Mesendoderm (in vitro differentiated cells): ENCODE measurements around the gene GALNT18.
A peak's percentile ranks its signal among the peaks of the same experiment; 100 is the strongest.

Experiments used
- DNase-seq: peaks from one replicate; pipeline ENCODE4 v3.0.0; 2013
- H2AK5ac ChIP-seq: 2 replicates; pipeline ENCODE4 v1.6.1; 2013; ENCODE audit warnings: low read length, inconsistent platforms
- H2BK120ac ChIP-seq: 2 replicates; pipeline ENCODE4 v1.6.1; 2013; ENCODE audit warnings: low read depth, mild to moderate bottlenecking, low read length, moderate library complexity, mixed read lengths
- H2BK15ac ChIP-seq: replicated peaks from 2 replicates; pipeline ENCODE4 v1.6.1; 2013; ENCODE audit warnings: low read depth, mild to moderate bottlenecking, moderate library complexity
- H2BK5ac ChIP-seq: 2 replicates; pipeline ENCODE4 v1.6.1; 2013; ENCODE audit warnings: low read length, inconsistent platforms
- H3K18ac ChIP-seq: 2 replicates; pipeline ENCODE4 v1.6.1; 2013; ENCODE audit warnings: mild to moderate bottlenecking, low read length, mixed read lengths
- H3K23ac ChIP-seq: one replicate; pipeline ENCODE4 v1.6.1; 2013; ENCODE audit warnings: low read length
- H3K27ac ChIP-seq: 2 replicates; pipeline ENCODE4 v1.5.1; 2013; ENCODE audit warnings: low read depth, mild to moderate bottlenecking, inconsistent platforms, low read length, moderate library complexity
- H3K27me3 ChIP-seq: 2 replicates; pipeline ENCODE4 v1.6.1; 2013; ENCODE audit warnings: low read length, control low read depth, mild to moderate bottlenecking, inconsistent platforms; ENCODE audit not compliant: insufficient read depth, poor library complexity
- H3K36me3 ChIP-seq: 2 replicates; pipeline ENCODE4 v1.6.1; 2013; ENCODE audit warnings: low read length, inconsistent platforms; ENCODE audit not compliant: control insufficient read depth, insufficient read depth
- H3K4ac ChIP-seq: one replicate; pipeline ENCODE4 v1.6.1; 2013; ENCODE audit warnings: low read depth, mild to moderate bottlenecking, low read length, moderate library complexity
- H3K4me1 ChIP-seq: 2 replicates; pipeline ENCODE4 v1.6.1; 2013; ENCODE audit warnings: low read depth, low read length, inconsistent platforms; ENCODE audit not compliant: control insufficient read depth
- H3K4me2 ChIP-seq: 2 replicates; pipeline ENCODE4 v1.6.1; 2013; ENCODE audit warnings: low read length
- H3K4me3 ChIP-seq: 2 replicates; pipeline ENCODE4 v1.5.1; 2013; ENCODE audit warnings: mild to moderate bottlenecking, low read length
- H3K56ac ChIP-seq: one replicate; pipeline ENCODE4 v1.6.1; 2013; ENCODE audit warnings: low read length
- H3K79me1 ChIP-seq: 2 replicates; pipeline ENCODE4 v1.6.1; 2013; ENCODE audit warnings: low read length, inconsistent platforms
- H3K79me2 ChIP-seq: 2 replicates; pipeline ENCODE4 v1.6.1; 2013; ENCODE audit warnings: mild to moderate bottlenecking, low read length; ENCODE audit not compliant: control insufficient read depth, insufficient read depth
- H3K9ac ChIP-seq: 2 replicates; pipeline ENCODE4 v1.6.1; 2013; ENCODE audit warnings: low read length, inconsistent platforms
- H4K5ac ChIP-seq: one replicate; pipeline ENCODE4 v1.6.1; 2013; ENCODE audit warnings: low read length
- H4K8ac ChIP-seq: one replicate; pipeline ENCODE4 v1.6.1; 2013; ENCODE audit warnings: low read depth, mild to moderate bottlenecking, control low read depth, low read length, moderate library complexity
- WGBS: extraction: QIAGEN DNeasy Blood & Tissue Kit; methylation state at CpG from one replicate; pipeline ENCODE4 v1.1.7; 2013; ENCODE audit warnings: low lambda C conversion rate, missing lambda C conversion rate; ENCODE audit not compliant: insufficient coverage; ENCODE audit errors: extremely low coverage; 5-methylcytosine and 5-hydroxymethylcytosine counted together

The GALNT18 gene

GRCh38 chr11:11263238-11264005 lies 358.4 kb downstream of the GALNT18 start:
- H4K8ac ChIP-seq = no peak overlapping the region
- H2BK15ac ChIP-seq = no peak overlapping the region
- H2BK120ac ChIP-seq = no peak overlapping the region
- no peak overlapping the region for H3K4me2 ChIP-seq
- H2BK5ac ChIP-seq = no peak overlapping the region
- WGBS = no CpG with 5 or more reads among the region's 8 CpGs
- H3K18ac ChIP-seq = no peak overlapping the region
- no peak overlapping the region for H3K4ac ChIP-seq
- H3K56ac ChIP-seq = no peak overlapping the region
- no peaks in the 10 kb centered on the region for H3K36me3 ChIP-seq
- H3K9ac ChIP-seq = no peak overlapping the region
- no peaks in the 10 kb centered on the region for H3K79me2 ChIP-seq
- H3K27ac ChIP-seq = no peak overlapping the region
- peak; percentile 56 for DNase-seq
- H4K5ac ChIP-seq = no peak overlapping the region
- H2AK5ac ChIP-seq = no peak overlapping the region
- H3K23ac ChIP-seq = no peak overlapping the region
- no peak overlapping the region for H3K4me3 ChIP-seq
- no peaks in the 10 kb centered on the region for H3K79me1 ChIP-seq
- no peaks in the 10 kb centered on the region for H3K27me3 ChIP-seq
- no peaks in the 10 kb centered on the region for H3K4me1 ChIP-seq

GRCh38 chr11:11262171-11262920 lies 359.5 kb downstream of the GALNT18 start:
- Histone ChIP-seq H3K27me3 (no peaks in the 10 kb centered on the region), H3K23ac (no peak overlapping the region), H3K9ac (no peak overlapping the region), H2BK15ac (no peak overlapping the region), H3K4me3 (no peak overlapping the region), H3K4ac (no peak overlapping the region), H2BK5ac (no peak overlapping the region), H4K5ac (no peak overlapping the region), H3K4me1 (no peaks in the 10 kb centered on the region), H3K79me1 (no peaks in the 10 kb centered on the region), H2BK120ac (no peak overlapping the region), H3K79me2 (no peaks in the 10 kb centered on the region), H3K56ac (no peak overlapping the region), H3K36me3 (no peaks in the 10 kb centered on the region), H3K27ac (no peak overlapping the region), H3K18ac (no peak overlapping the region), H2AK5ac (no peak overlapping the region), H3K4me2 (no peak overlapping the region), H4K8ac (no peak overlapping the region)
- DNase-seq = no peak
- no CpG with 5 or more reads among the region's 5 CpGs for WGBS

GRCh38 chr11:11261629-11262028 lies 360.2 kb downstream of the GALNT18 start:
- H2BK120ac ChIP-seq = no peak overlapping the region
- no peak for DNase-seq
- no peak overlapping the region for H3K27ac ChIP-seq

GRCh38 chr11:11260903-11261302 lies 360.9 kb downstream of the GALNT18 start:
- Histone ChIP-seq H2BK120ac (no peak overlapping the region), H3K56ac (no peak overlapping the region), H3K4ac (no peak overlapping the region), H4K5ac (no peak overlapping the region), H2AK5ac (no peak overlapping the region), H3K4me3 (no peak overlapping the region), H3K36me3 (no peaks in the 10 kb centered on the region), H3K9ac (no peak overlapping the region), H3K18ac (no peak overlapping the region), H2BK15ac (no peak overlapping the region), H3K79me1 (no peaks in the 10 kb centered on the region), H3K27ac (no peak overlapping the region), H2BK5ac (no peak overlapping the region), H3K23ac (no peak overlapping the region), H3K27me3 (no peaks in the 10 kb centered on the region), H4K8ac (no peak overlapping the region), H3K79me2 (no peaks in the 10 kb centered on the region), H3K4me2 (no peak overlapping the region), H3K4me1 (no peaks in the 10 kb centered on the region)
- no CpG with 5 or more reads among the region's 4 CpGs for whole genome bisulfite sequencing
- no peak for DNase-seq

More at GRCh38 chr11:11261629-11262028, 360.2 kb downstream of the GALNT18 start:
- no peak overlapping the region for H3K4ac ChIP-seq
- no peak overlapping the region for H2BK15ac ChIP-seq
- no peak overlapping the region for H3K9ac ChIP-seq
- no CpG with 5 or more reads among the region's 5 CpGs for WGBS
- H3K56ac ChIP-seq = no peak overlapping the region
- no peaks in the 10 kb centered on the region for H3K27me3 ChIP-seq
- no peak overlapping the region for H2AK5ac ChIP-seq
- no peak overlapping the region for H3K23ac ChIP-seq
- no peak overlapping the region for H4K8ac ChIP-seq
- H3K79me1 ChIP-seq = no peaks in the 10 kb centered on the region
- H3K36me3 ChIP-seq = no peaks in the 10 kb centered on the region
- no peak overlapping the region for H3K4me3 ChIP-seq
- H3K79me2 ChIP-seq = no peaks in the 10 kb centered on the region
- no peak overlapping the region for H3K18ac ChIP-seq
- no peaks in the 10 kb centered on the region for H3K4me1 ChIP-seq
- H3K4me2 ChIP-seq = no peak overlapping the region
- no peak overlapping the region for H4K5ac ChIP-seq
- H2BK5ac ChIP-seq = no peak overlapping the region

- Histone ChIP-seq H2BK5ac (no peak overlapping the region), H3K9ac (no peak overlapping the region), H3K27me3 (no peaks in the 10 kb centered on the region), H2BK15ac (no peak overlapping the region), H2BK120ac (no peak overlapping the region), H4K8ac (no peak overlapping the region), H3K4ac (no peak overlapping the region), H3K79me1 (no peaks in the 10 kb centered on the region), H3K56ac (no peak overlapping the region), H3K36me3 (no peaks in the 10 kb centered on the region), H3K4me1 (no peaks in the 10 kb centered on the region), H2AK5ac (no peak overlapping the region), H3K23ac (no peak overlapping the region), H3K4me2 (no peak overlapping the region), H3K4me3 (no peak overlapping the region), H3K79me2 (no peaks in the 10 kb centered on the region), H3K27ac (no peak overlapping the region), H4K5ac (no peak overlapping the region), H3K18ac (no peak overlapping the region)
- WGBS = no CpG with 5 or more reads among the region's 5 CpGs
- no peak for DNase-seq
Measured at GRCh38 chr11:11253995-11254394, 367.8 kb downstream of the GALNT18 start.
